Neural progenitor cell (in vitro differentiated cells): ENCODE data around the gene CSTF3. TPM values are rescaled to one million over a fixed set of nuclear protein-coding genes. Genes with fewer than 3 reads are reported as not detected.
"Not testable (repeated sequence)": the region's sequence is repeated elsewhere in the genome, so short reads cannot be mapped to it uniquely, and the experiment has no call there.

ENCODE experiments used
- DNase-seq: peaks from one replicate; pipeline ENCODE4 v3.0.0-alpha.2; 2016; ENCODE audit warnings: low spot score
- H2AFZ ChIP-seq: fragments of 200-600 bp; sonication (generic); replicated peaks from 2 replicates; pipeline ENCODE4 v1.6.1; 2016; ENCODE audit warnings: antibody characterized with exemption
- H3F3A ChIP-seq: fragments of 200-600 bp; sonication (generic); 2 replicates; pipeline ENCODE4 v1.6.1; 2016; ENCODE audit warnings: antibody characterized with exemption, low read depth
- H3K27ac ChIP-seq: fragments of 200-600 bp; sonication (generic); 2 replicates; pipeline ENCODE4 v1.5.1; 2016; ENCODE audit warnings: mild to moderate bottlenecking
- H3K27me3 ChIP-seq: fragments of 200-600 bp; sonication (generic); 2 replicates; pipeline ENCODE4 v1.6.1; 2016; ENCODE audit warnings: mild to moderate bottlenecking, moderate library complexity
- H3K36me3 ChIP-seq: fragments of 200-600 bp; sonication (generic); 2 replicates; pipeline ENCODE4 v1.5.1; 2016
- H3K4me1 ChIP-seq: fragments of 200-600 bp; sonication (generic); 2 replicates; pipeline ENCODE4 v1.6.1; 2016; ENCODE audit warnings: mixed run types
- H3K4me2 ChIP-seq: fragments of 200-600 bp; sonication (generic); 2 replicates; pipeline ENCODE4 v1.6.1; 2016
- H3K4me3 ChIP-seq: fragments of 200-600 bp; sonication (generic); 2 replicates; pipeline ENCODE4 v1.5.1; 2016
- H3K79me2 ChIP-seq: fragments of 200-600 bp; sonication (generic); 2 replicates; pipeline ENCODE4 v1.6.1; 2016; ENCODE audit warnings: low read depth
- H3K9ac ChIP-seq: fragments of 200-600 bp; sonication (generic); 2 replicates; pipeline ENCODE4 v1.6.1; 2016
- H3K9me3 ChIP-seq: fragments of 200-600 bp; sonication (generic); 2 replicates; pipeline ENCODE4 v1.5.1; 2016; ENCODE audit warnings: low read depth
- H4K20me1 ChIP-seq: fragments of 200-600 bp; sonication (generic); 2 replicates; pipeline ENCODE4 v1.6.1; 2016; ENCODE audit warnings: low read depth
- H3K27ac Mint-ChIP-seq: 3 replicates; pipeline ENCODE4 v1.8.0; 2021; ENCODE audit warnings: mixed read lengths
- H3K27me3 Mint-ChIP-seq: 2 replicates; pipeline ENCODE4 v1.8.0; 2022; ENCODE audit warnings: low read depth, mild to moderate bottlenecking, inconsistent platforms, moderate library complexity, mixed read lengths; ENCODE audit not compliant: insufficient read depth
- H3K36me3 Mint-ChIP-seq: 3 replicates; pipeline ENCODE4 v1.8.0; 2021; ENCODE audit warnings: mixed read lengths
- H3K4me1 Mint-ChIP-seq: 3 replicates; pipeline ENCODE4 v1.8.0; 2021; ENCODE audit warnings: mixed read lengths
- H3K4me3 Mint-ChIP-seq: 3 replicates; pipeline ENCODE4 v1.8.0; 2021; ENCODE audit warnings: mild to moderate bottlenecking, moderate library complexity, mixed read lengths
- H3K9me3 Mint-ChIP-seq: 3 replicates; pipeline ENCODE4 v1.8.0; 2020; ENCODE audit warnings: mixed read lengths
- CTCF ChIP-seq: fragments of 200-600 bp; sonication (generic); IDR thresholded peaks from 2 replicates; pipeline ENCODE4 v1.5.1; 2017; ENCODE audit warnings: antibody characterized with exemption, mild to moderate bottlenecking
- EZH2 ChIP-seq: fragments of 200-600 bp; sonication (generic); IDR thresholded peaks from 2 replicates; pipeline ENCODE4 v1.6.1; 2017; ENCODE audit warnings: antibody characterized with exemption, mild to moderate bottlenecking, moderate library complexity
- EZH2phosphoT487 ChIP-seq: fragments of 200-600 bp; sonication (generic); IDR thresholded peaks from 2 replicates; pipeline ENCODE4 v1.6.1; 2017; ENCODE audit warnings: antibody characterized with exemption
- total RNA-seq: library from RNA; depleted of rRNA; stranded (reverse); fragments of >200 nt; gene quantifications from 2 replicates; pipeline ENCODE4 v1.2.3, GENCODE V29; 2015; ENCODE audit warnings: low replicate concordance

The CSTF3 gene
- total RNA-seq, 1 donor from 2014 or later = 76.6 TPM

- Histone ChIP-seq H3K9me3 (no peaks in the 10 kb centered on the region), H3K4me1 (no peaks in the 10 kb centered on the region), H3K36me3 (no peaks in the 10 kb centered on the region), H4K20me1 (no peaks in the 10 kb centered on the region), H3K4me3 (no peak overlapping the region), H3K9ac (no peak overlapping the region), H3K79me2 (no peaks in the 10 kb centered on the region), H3K4me2 (no peak overlapping the region), H3K27me3 (no peaks in the 10 kb centered on the region), H2AFZ (no peak overlapping the region), H3F3A (no peaks in the 10 kb centered on the region), H3K27ac (no peak overlapping the region)
- Mint-ChIP-seq H3K27ac (no peak overlapping the region), H3K27me3 (no peaks in the 10 kb centered on the region), H3K36me3 (peaks cover 23% of the 10 kb centered on the region), H3K9me3 (no peaks in the 10 kb centered on the region), H3K4me3 (no peak overlapping the region), H3K4me1 (peaks cover 22% of the 10 kb centered on the region)
- TF ChIP-seq CTCF = no peak
- TF ChIP-seq EZH2 = no peak
- TF ChIP-seq EZH2phosphoT487 = no peak
- no peak for DNase-seq
Measured at GRCh38 chr11:33057284-33057683, 104.0 kb downstream of the CSTF3 start.

- no peak overlapping the region for H3K27ac ChIP-seq
- H3K4me1 Mint-ChIP-seq = peaks cover 22% of the 10 kb centered on the region
- H3F3A ChIP-seq = no peaks in the 10 kb centered on the region
- no peaks in the 10 kb centered on the region for H3K27me3 Mint-ChIP-seq
- H3K4me1 ChIP-seq = no peaks in the 10 kb centered on the region
- no peak for TF ChIP-seq EZH2phosphoT487
- no peak for TF ChIP-seq CTCF
- TF ChIP-seq EZH2 = no peak
- no peak overlapping the region for H3K4me2 ChIP-seq
- H3K27ac Mint-ChIP-seq = no peak overlapping the region
- H3K9me3 Mint-ChIP-seq = no peaks in the 10 kb centered on the region
- no peaks in the 10 kb centered on the region for H3K27me3 ChIP-seq
- H3K4me3 Mint-ChIP-seq = no peak overlapping the region
- no peaks in the 10 kb centered on the region for H3K79me2 ChIP-seq
- no peak overlapping the region for H3K4me3 ChIP-seq
- no peak for DNase-seq
- H3K36me3 ChIP-seq = no peaks in the 10 kb centered on the region
- H3K36me3 Mint-ChIP-seq = peaks cover 17% of the 10 kb centered on the region
- no peak overlapping the region for H3K9ac ChIP-seq
- no peaks in the 10 kb centered on the region for H3K9me3 ChIP-seq
- H4K20me1 ChIP-seq = no peaks in the 10 kb centered on the region
- no peak overlapping the region for H2AFZ ChIP-seq
Measured at GRCh38 chr11:33055375-33055774, 105.9 kb downstream of the CSTF3 start.

GRCh38 chr11:33052231-33052630 lies 109.0 kb downstream of the CSTF3 start:
- Histone ChIP-seq H3K4me2 (no peak overlapping the region), H4K20me1 (no peaks in the 10 kb centered on the region), H3K36me3 (no peaks in the 10 kb centered on the region), H2AFZ (no peak overlapping the region), H3K9me3 (no peaks in the 10 kb centered on the region), H3K79me2 (no peaks in the 10 kb centered on the region), H3K9ac (no peak overlapping the region), H3F3A (peaks cover 4% of the 10 kb centered on the region), H3K4me3 (no peak overlapping the region), H3K27ac (no peak overlapping the region), H3K4me1 (peaks cover 8% of the 10 kb centered on the region), H3K27me3 (no peaks in the 10 kb centered on the region)
- TF ChIP-seq CTCF (no peak), EZH2phosphoT487 (no peak), EZH2 (no peak)
- H3K4me3 Mint-ChIP-seq = no peak overlapping the region
- H3K9me3 Mint-ChIP-seq = no peaks in the 10 kb centered on the region
- DNase-seq = no peak
- no peak overlapping the region for H3K27ac Mint-ChIP-seq
- H3K36me3 Mint-ChIP-seq = peaks cover 14% of the 10 kb centered on the region
- no peaks in the 10 kb centered on the region for H3K27me3 Mint-ChIP-seq
- H3K4me1 Mint-ChIP-seq = peaks cover 11% of the 10 kb centered on the region

GRCh38 chr11:33049565-33050408 lies 111.5 kb downstream of the CSTF3 start:
- not testable (repeated sequence) for H3K79me2 ChIP-seq, H3K4me1 Mint-ChIP-seq, H3K9me3 Mint-ChIP-seq, H3F3A ChIP-seq, H3K4me2 ChIP-seq, H3K4me1 ChIP-seq, H3K27me3 ChIP-seq, H3K9me3 ChIP-seq, H3K36me3 ChIP-seq, H3K27ac Mint-ChIP-seq, H3K9ac ChIP-seq, H2AFZ ChIP-seq, H3K27me3 Mint-ChIP-seq, H3K4me3 Mint-ChIP-seq, H4K20me1 ChIP-seq, H3K27ac ChIP-seq, H3K4me3 ChIP-seq
- DNase-seq = peak; percentile 13
- H3K36me3 Mint-ChIP-seq = peaks cover 28% of the 10 kb centered on the region

GRCh38 chr11:33048701-33049100 lies 112.6 kb downstream of the CSTF3 start:
- not testable (repeated sequence) for H3K9me3 ChIP-seq, H3K27me3 ChIP-seq, H3F3A ChIP-seq, H3K36me3 ChIP-seq, H3K9me3 Mint-ChIP-seq, H3K4me3 ChIP-seq, H3K27ac Mint-ChIP-seq, H3K27me3 Mint-ChIP-seq, H3K4me3 Mint-ChIP-seq, H3K9ac ChIP-seq, H2AFZ ChIP-seq, H3K4me1 Mint-ChIP-seq, H4K20me1 ChIP-seq, H3K4me1 ChIP-seq, H3K27ac ChIP-seq, H3K79me2 ChIP-seq, H3K4me2 ChIP-seq, DNase-seq
- peaks cover 36% of the 10 kb centered on the region for H3K36me3 Mint-ChIP-seq
